Mononuclear cell (primary cell): ENCODE data around the gene PVALB. TPM values are rescaled to one million over a fixed set of nuclear protein-coding genes. Genes with fewer than 3 reads are reported as not detected.

ENCODE experiments used
- H3K27me3 ChIP-seq: 2 replicates; pipeline ENCODE4 v1.6.0; 2011; ENCODE audit warnings: low read length, control low read depth; ENCODE audit not compliant: insufficient read depth
- H3K4me1 ChIP-seq: 2 replicates; pipeline ENCODE4 v1.5.1; 2011; ENCODE audit warnings: mild to moderate bottlenecking, low read length, control low read depth; ENCODE audit not compliant: insufficient read depth
- H3K4me3 ChIP-seq: 2 replicates; pipeline ENCODE4 v1.5.1; 2011; ENCODE audit warnings: mild to moderate bottlenecking, low read length, moderate library complexity
- H3K9me3 ChIP-seq: 2 replicates; pipeline ENCODE4 v1.5.1; 2011; ENCODE audit warnings: low read depth, mild to moderate bottlenecking, control low read depth, low read length
- total RNA-seq: library from RNA; depleted of rRNA; stranded (reverse); fragments of >200 nt; gene quantifications from one replicate; pipeline ENCODE4 v1.2.3, GENCODE V29; 2012

The PVALB gene
- total RNA-seq, 1 donor, result 0.73 TPM

DNA sequence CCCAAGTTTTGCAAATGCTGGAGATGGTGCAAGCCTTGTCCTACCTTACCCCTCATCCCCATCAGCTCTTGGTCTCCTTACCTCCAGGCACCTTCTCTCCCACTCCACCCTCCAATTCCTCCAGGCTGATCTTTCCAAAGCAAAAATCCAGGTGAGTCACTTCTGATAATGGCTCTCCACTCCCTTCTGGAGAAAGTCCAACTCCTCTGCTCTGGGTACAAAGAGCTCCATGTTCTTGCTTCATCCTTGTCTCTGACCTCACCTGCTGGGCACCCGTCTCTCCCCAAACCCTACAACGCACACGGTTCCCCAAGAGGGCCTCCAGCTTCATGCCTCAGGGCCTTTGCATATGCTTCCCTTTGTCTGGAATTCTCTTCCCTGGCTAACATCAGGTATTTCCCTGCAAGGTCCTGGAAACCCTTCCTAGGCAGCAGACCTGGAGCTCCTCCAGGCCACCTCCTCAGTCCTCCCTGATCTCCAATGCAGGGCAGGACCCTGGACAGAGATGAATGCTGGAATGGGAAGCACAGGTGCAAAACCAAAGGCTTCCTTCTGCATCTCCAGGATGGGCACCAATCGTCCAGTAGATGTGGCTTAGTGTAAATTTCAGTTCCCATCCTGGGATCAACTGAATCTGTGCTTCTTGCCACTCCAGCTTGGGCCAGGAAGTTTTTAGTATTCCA lies 63.6 kb downstream of the PVALB start:
- Histone ChIP-seq H3K9me3 (no peaks in the 10 kb centered on the region), H3K4me3 (no peak overlapping the region)

More for the DNA sequence above, 63.6 kb downstream of the PVALB start:
- H3K4me1 ChIP-seq, result no peaks in the 10 kb centered on the region
- peaks cover 4% of the 10 kb centered on the region for H3K27me3 ChIP-seq

Other genes with a start within 250 kb of the PVALB start
- gene CACNG2, start 113.3 kb downstream of the PVALB start, total RNA-seq, result not detected
- 1.6 TPM for gene IFT27, start 40.9 kb downstream of the PVALB start, total RNA-seq
- gene NCF4, start 44.0 kb upstream of the PVALB start, total RNA-seq, result 22.8 TPM
- gene CSF2RB, start 96.6 kb upstream of the PVALB start, total RNA-seq, result 17.4 TPM
- gene TST, start 202.4 kb upstream of the PVALB start, total RNA-seq, result 6.7 TPM
- 20.7 TPM for gene MPST, start 202.7 kb upstream of the PVALB start, total RNA-seq
- 10.0 TPM for gene KCTD17, start 234.7 kb upstream of the PVALB start, total RNA-seq